Measurements from ENCODE around the gene TRHDE. TPM values are rescaled to one million over a fixed set of nuclear protein-coding genes. Genes with fewer than 3 reads are reported as not detected.

The TRHDE gene
- total RNA-seq, 1 experiment from 2014 or later, result 5.5 TPM

DNA sequence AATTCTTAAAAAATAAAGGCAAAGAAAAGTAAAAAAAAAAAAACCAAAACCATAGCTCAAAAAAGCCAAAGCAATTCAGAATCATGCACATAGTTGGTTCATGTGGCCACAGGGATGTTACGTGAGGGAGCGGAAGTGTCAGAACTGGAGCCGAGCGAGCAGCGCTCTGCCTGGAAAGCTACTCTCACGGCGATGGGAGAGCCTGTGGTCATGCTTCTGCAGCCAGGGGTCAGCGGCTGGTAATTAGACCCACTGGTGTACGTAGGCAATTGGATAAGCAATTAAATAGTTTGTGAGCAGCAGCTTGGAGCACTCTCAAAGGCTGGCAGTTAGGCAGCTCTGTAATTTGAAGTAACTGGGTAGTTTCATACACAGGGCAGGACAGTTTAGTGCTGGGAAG is 58.1 kb downstream of the TRHDE start (continued):
- TF ChIP-seq, protein P1, sequence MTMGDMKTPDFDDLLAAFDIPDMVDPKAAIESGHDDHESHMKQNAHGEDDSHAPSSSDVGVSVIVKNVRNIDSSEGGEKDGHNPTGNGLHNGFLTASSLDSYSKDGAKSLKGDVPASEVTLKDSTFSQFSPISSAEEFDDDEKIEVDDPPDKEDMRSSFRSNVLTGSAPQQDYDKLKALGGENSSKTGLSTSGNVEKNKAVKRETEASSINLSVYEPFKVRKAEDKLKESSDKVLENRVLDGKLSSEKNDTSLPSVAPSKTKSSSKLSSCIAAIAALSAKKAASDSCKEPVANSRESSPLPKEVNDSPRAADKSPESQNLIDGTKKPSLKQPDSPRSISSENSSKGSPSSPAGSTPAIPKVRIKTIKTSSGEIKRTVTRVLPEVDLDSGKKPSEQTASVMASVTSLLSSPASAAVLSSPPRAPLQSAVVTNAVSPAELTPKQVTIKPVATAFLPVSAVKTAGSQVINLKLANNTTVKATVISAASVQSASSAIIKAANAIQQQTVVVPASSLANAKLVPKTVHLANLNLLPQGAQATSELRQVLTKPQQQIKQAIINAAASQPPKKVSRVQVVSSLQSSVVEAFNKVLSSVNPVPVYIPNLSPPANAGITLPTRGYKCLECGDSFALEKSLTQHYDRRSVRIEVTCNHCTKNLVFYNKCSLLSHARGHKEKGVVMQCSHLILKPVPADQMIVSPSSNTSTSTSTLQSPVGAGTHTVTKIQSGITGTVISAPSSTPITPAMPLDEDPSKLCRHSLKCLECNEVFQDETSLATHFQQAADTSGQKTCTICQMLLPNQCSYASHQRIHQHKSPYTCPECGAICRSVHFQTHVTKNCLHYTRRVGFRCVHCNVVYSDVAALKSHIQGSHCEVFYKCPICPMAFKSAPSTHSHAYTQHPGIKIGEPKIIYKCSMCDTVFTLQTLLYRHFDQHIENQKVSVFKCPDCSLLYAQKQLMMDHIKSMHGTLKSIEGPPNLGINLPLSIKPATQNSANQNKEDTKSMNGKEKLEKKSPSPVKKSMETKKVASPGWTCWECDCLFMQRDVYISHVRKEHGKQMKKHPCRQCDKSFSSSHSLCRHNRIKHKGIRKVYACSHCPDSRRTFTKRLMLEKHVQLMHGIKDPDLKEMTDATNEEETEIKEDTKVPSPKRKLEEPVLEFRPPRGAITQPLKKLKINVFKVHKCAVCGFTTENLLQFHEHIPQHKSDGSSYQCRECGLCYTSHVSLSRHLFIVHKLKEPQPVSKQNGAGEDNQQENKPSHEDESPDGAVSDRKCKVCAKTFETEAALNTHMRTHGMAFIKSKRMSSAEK (CRISPR knock-in tag; IDR thresholded peaks at IDR 0.05; ENCODE audit: borderline replicate concordance), result no peak
- TF ChIP-seq, protein P2, sequence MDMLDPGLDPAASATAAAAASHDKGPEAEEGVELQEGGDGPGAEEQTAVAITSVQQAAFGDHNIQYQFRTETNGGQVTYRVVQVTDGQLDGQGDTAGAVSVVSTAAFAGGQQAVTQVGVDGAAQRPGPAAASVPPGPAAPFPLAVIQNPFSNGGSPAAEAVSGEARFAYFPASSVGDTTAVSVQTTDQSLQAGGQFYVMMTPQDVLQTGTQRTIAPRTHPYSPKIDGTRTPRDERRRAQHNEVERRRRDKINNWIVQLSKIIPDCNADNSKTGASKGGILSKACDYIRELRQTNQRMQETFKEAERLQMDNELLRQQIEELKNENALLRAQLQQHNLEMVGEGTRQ (CRISPR knock-in tag; IDR thresholded peaks at IDR 0.05), result no peak
- TF ChIP-seq, protein P3, sequence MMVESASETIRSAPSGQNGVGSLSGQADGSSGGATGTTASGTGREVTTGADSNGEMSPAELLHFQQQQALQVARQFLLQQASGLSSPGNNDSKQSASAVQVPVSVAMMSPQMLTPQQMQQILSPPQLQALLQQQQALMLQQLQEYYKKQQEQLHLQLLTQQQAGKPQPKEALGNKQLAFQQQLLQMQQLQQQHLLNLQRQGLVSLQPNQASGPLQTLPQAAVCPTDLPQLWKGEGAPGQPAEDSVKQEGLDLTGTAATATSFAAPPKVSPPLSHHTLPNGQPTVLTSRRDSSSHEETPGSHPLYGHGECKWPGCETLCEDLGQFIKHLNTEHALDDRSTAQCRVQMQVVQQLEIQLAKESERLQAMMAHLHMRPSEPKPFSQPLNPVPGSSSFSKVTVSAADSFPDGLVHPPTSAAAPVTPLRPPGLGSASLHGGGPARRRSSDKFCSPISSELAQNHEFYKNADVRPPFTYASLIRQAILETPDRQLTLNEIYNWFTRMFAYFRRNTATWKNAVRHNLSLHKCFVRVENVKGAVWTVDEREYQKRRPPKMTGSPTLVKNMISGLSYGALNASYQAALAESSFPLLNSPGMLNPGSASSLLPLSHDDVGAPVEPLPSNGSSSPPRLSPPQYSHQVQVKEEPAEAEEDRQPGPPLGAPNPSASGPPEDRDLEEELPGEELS (CRISPR knock-in tag; IDR thresholded peaks at IDR 0.05), result no peak
- TF ChIP-seq TEAD1 (CRISPR knock-in tag; IDR thresholded peaks at IDR 0.05), result no peak
- TF ChIP-seq, protein P4, sequence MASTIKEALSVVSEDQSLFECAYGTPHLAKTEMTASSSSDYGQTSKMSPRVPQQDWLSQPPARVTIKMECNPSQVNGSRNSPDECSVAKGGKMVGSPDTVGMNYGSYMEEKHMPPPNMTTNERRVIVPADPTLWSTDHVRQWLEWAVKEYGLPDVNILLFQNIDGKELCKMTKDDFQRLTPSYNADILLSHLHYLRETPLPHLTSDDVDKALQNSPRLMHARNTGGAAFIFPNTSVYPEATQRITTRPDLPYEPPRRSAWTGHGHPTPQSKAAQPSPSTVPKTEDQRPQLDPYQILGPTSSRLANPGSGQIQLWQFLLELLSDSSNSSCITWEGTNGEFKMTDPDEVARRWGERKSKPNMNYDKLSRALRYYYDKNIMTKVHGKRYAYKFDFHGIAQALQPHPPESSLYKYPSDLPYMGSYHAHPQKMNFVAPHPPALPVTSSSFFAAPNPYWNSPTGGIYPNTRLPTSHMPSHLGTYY (CRISPR knock-in tag; IDR thresholded peaks at IDR 0.05), result no peak
- TF ChIP-seq, protein P5, sequence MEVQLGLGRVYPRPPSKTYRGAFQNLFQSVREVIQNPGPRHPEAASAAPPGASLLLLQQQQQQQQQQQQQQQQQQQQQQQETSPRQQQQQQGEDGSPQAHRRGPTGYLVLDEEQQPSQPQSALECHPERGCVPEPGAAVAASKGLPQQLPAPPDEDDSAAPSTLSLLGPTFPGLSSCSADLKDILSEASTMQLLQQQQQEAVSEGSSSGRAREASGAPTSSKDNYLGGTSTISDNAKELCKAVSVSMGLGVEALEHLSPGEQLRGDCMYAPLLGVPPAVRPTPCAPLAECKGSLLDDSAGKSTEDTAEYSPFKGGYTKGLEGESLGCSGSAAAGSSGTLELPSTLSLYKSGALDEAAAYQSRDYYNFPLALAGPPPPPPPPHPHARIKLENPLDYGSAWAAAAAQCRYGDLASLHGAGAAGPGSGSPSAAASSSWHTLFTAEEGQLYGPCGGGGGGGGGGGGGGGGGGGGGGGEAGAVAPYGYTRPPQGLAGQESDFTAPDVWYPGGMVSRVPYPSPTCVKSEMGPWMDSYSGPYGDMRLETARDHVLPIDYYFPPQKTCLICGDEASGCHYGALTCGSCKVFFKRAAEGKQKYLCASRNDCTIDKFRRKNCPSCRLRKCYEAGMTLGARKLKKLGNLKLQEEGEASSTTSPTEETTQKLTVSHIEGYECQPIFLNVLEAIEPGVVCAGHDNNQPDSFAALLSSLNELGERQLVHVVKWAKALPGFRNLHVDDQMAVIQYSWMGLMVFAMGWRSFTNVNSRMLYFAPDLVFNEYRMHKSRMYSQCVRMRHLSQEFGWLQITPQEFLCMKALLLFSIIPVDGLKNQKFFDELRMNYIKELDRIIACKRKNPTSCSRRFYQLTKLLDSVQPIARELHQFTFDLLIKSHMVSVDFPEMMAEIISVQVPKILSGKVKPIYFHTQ (CRISPR knock-in tag; IDR thresholded peaks at IDR 0.05), result no peak

DNA sequence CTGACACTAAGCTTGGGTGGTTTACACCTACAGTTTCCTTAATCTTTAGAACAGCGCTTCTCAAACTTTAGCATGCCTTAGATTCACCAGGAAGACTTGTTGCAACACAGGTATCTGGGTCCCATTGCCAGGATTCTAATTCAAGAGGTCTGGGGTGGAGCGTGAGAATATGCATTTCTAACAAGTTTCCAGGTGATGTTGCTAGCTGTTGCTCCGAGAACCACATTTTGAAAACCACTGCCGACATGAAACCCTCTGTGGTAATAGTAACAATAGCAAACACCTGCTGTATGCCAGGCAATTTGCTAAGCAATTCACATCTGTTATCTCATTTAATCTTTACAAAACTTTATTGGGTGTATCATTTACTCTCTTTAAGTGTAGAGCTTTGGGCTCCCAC is 58.6 kb downstream of the TRHDE start:
- Mint-ChIP-seq H3K9me3 (no peaks in the 10 kb centered on the region; the same call in 1 of the 2 replicates), H3K27me3 (ENCODE audit: low read depth) (no peaks in the 10 kb centered on the region), H3K36me3 (no peaks in the 10 kb centered on the region), H3K4me1 (peaks cover 9% of the 10 kb centered on the region), H3K27ac (no peak overlapping the region), H3K4me3 (no peak overlapping the region)
- ATAC-seq, result no peak
- CTCF ChIA-PET, result interaction anchor here (0.8 to 1.9 kb wide), 4 partner anchors 16 to 392 kb away, joined by 3 to 6 read pairs (median 4); partner anchors contain the start of gene TPH2
- POLR2A ChIA-PET, result no interaction called here
- TF ChIP-seq ZBTB21 (CRISPR knock-in tag; IDR thresholded peaks at IDR 0.05; ENCODE audit: borderline replicate concordance) (no peak), ATF1 (CRISPR knock-in tag; IDR thresholded peaks at IDR 0.05) (no peak), GRHL2 (CRISPR knock-in tag; IDR thresholded peaks at IDR 0.05; ENCODE audit: insufficient replicate concordance, severe bottlenecking) (no peak), ZNF138 (CRISPR knock-in tag; conservative IDR thresholded peaks at IDR 0.05) (no peak), NR2C2 (CRISPR knock-in tag; IDR thresholded peaks at IDR 0.05) (no peak), JAZF1 (CRISPR knock-in tag; IDR thresholded peaks at IDR 0.05) (no peak), ZNF121 (CRISPR knock-in tag; IDR thresholded peaks at IDR 0.05) (no peak)
- TF ChIP-seq, protein P3 (CRISPR knock-in tag; IDR thresholded peaks at IDR 0.05), result no peak
- DNase-seq (ENCODE audit: low spot score), result no peak
